ENCODE data around the gene ZP3. TPM values are rescaled to one million over a fixed set of nuclear protein-coding genes. Genes with fewer than 3 reads are reported as not detected.
"Not testable (repeated sequence)": the region's sequence is repeated elsewhere in the genome, so short reads cannot be mapped to it uniquely, and the experiment has no call there.

ZP3 gene
- total and polyA plus RNA-seq, 10 of the 15 experiments (the other 5 are each of a cell fraction or from before 2014, with no cell fraction given), result 0.39 to 5.1 (median 2.5) TPM

DNA sequence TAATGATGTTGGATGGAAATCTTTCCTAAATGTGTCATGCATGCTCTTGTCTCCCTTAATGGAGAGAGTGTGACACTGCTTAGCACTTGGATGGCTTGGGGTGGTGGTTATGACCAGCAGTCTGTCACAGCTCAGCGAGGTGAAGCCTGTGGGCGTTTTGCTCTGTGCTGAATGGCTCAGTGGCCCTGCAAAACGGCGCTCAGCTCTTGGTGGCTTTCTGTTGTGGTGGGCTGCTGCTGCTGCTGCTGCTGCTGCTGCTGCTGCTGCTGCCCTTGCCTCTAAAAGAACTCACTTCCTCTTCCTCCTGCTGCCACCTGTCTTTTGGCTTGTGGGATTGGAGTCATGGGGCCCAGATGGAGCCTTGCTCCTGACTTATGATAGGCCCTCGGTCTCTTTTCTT, 61.9 kb downstream of the ZP3 start:
- H3K4me2 ChIP-seq (ENCODE audit: control insufficient read depth, insufficient read depth); H2AFZ ChIP-seq (ENCODE audit: control insufficient read depth, low read depth, low read length); H3K4me3 ChIP-seq; H3K9ac ChIP-seq (ENCODE audit: control insufficient read depth, insufficient read depth, low read length); H3K27me3 ChIP-seq (replicated peaks in 1 of 2; ENCODE audit: control insufficient read depth in 2 of 2, insufficient read depth in 2 of 2, low read length in 1 of 2); H3K79me2 ChIP-seq (ENCODE audit: control insufficient read depth, insufficient read depth, low read length); H4K20me1 ChIP-seq (ENCODE audit: control insufficient read depth, insufficient read depth); BruUV-seq (replicated peaks); SMC1A ChIA-PET (ENCODE audit: uncharacterized antibody, unreplicated experiment); in situ Hi-C loops (cut with MboI); intact Hi-C loops (cut with micrococcal nuclease; ENCODE audit: unreplicated experiment); H3K4me1 ChIP-seq (ENCODE audit: control insufficient read depth, insufficient read depth, low read length); H3K36me3 ChIP-seq (ENCODE audit: control insufficient read depth in 2 of 2, insufficient read depth in 2 of 2, low read length in 1 of 2); H3K9me3 ChIP-seq (replicated peaks; ENCODE audit: control insufficient read depth, insufficient read depth, low read length); DNase-seq (ENCODE audit: low read depth, low spot score); H3K27ac ChIP-seq (ENCODE audit: control insufficient read depth, insufficient read depth): not testable (repeated sequence)
- ChIA-PET CTCF (interaction anchor here (0.7 kb wide), 1 partner anchor 127 kb away, joined by 3 read pairs; no protein-coding TSS in a partner anchor), RAD21 (ENCODE audit: unreplicated experiment) (interaction anchor here (0.6 kb wide), 1 partner anchor 155 kb away, joined by 4 read pairs; no protein-coding TSS in a partner anchor), POLR2A (interaction anchor here (0.6 kb wide), 1 partner anchor 956 kb away, joined by 3 read pairs; no protein-coding TSS in a partner anchor)
- FAIRE-seq (peak; percentile 100), ATAC-seq (peak; percentile 99)
- 0% methylated on average over 2 of the region's 5 CpGs for WGBS (ENCODE audit: insufficient coverage, insufficient replicate concordance, low lambda C conversion rate, missing lambda C conversion rate)
- TF ChIP-seq RELB (IDR thresholded peaks at IDR 0.05; ENCODE audit: low read depth) (peak; percentile 64; the same call in 1 of the 2 replicates), DPF2 (IDR thresholded peaks at IDR 0.05) (0 out of 2 replicates have a peak, but pooled peaks have one; percentile 34), SKIL (IDR thresholded peaks at IDR 0.05; ENCODE audit: low read depth, poor library complexity, severe bottlenecking) (peak; percentile 27), SMARCA5 (IDR thresholded peaks at IDR 0.05) (peak; percentile 68; the same call in 1 of the 2 replicates), RELA (IDR thresholded peaks at IDR 0.05; ENCODE audit: borderline replicate concordance, partially characterized antibody) (peak; percentile 39), IKZF1 (conservative IDR thresholded peaks at IDR 0.05) (peak; percentile 48; the same call in 1 of the 2 replicates), BHLHE40 (IDR thresholded peaks at IDR 0.05; ENCODE audit: borderline replicate concordance in 1 of 2, low read depth in 2 of 2, low read length in 1 of 2) (peak in 1 of 2 experiments; percentile 81; a peak in 1 of 4 replicates), IKZF2 (IDR thresholded peaks at IDR 0.05) (peak; percentile 69 to 77), ATF7 (IDR thresholded peaks at IDR 0.05; ENCODE audit: low read depth) (0 out of 2 replicates have a peak, but pooled peaks have one; percentile 28), MTA2 (IDR thresholded peaks at IDR 0.05; ENCODE audit: low read depth) (peak; percentile 56; the same call in 1 of the 2 replicates), NR2F1 (conservative IDR thresholded peaks at IDR 0.05) (peak; percentile 43; the same call in 1 of the 2 replicates), RAD51 (IDR thresholded peaks at IDR 0.05) (0 out of 2 replicates have a peak, but pooled peaks have one; percentile 39), NBN (IDR thresholded peaks at IDR 0.05) (peak; percentile 88)
- TF ChIP-seq, protein P1, sequence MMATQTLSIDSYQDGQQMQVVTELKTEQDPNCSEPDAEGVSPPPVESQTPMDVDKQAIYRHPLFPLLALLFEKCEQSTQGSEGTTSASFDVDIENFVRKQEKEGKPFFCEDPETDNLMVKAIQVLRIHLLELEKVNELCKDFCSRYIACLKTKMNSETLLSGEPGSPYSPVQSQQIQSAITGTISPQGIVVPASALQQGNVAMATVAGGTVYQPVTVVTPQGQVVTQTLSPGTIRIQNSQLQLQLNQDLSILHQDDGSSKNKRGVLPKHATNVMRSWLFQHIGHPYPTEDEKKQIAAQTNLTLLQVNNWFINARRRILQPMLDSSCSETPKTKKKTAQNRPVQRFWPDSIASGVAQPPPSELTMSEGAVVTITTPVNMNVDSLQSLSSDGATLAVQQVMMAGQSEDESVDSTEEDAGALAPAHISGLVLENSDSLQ (IDR thresholded peaks at IDR 0.05), result 0 out of 2 replicates have a peak, but pooled peaks have one; percentile 57
- TF ChIP-seq, protein P2, sequence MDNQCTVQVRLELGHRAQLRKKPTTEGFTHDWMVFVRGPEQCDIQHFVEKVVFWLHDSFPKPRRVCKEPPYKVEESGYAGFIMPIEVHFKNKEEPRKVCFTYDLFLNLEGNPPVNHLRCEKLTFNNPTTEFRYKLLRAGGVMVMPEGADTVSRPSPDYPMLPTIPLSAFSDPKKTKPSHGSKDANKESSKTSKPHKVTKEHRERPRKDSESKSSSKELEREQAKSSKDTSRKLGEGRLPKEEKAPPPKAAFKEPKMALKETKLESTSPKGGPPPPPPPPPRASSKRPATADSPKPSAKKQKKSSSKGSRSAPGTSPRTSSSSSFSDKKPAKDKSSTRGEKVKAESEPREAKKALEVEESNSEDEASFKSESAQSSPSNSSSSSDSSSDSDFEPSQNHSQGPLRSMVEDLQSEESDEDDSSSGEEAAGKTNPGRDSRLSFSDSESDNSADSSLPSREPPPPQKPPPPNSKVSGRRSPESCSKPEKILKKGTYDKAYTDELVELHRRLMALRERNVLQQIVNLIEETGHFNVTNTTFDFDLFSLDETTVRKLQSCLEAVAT (IDR thresholded peaks at IDR 0.05), result peak; percentile 72; the same call in 1 of the 2 replicates

All from GM12878 (cell line).